GM12864 (cell line): ENCODE measurements around the gene ICA1.

ENCODE experiments used
- DNase-seq: peaks from one replicate; pipeline ENCODE4 v3.0.0-alpha.2; 2011; ENCODE audit warnings: low read depth
- H3K4me3 ChIP-seq: 2 replicates; pipeline ENCODE4 v1.5.1; 2011; ENCODE audit warnings: mild to moderate bottlenecking, low read depth, low read length, control low read depth
- CTCF ChIP-seq: IDR thresholded peaks from 2 replicates; pipeline ENCODE4 v1.5.1; 2011; ENCODE audit warnings: low read depth, mild to moderate bottlenecking, moderate library complexity, low read length, control low read depth, inconsistent platforms; ENCODE audit errors: missing control alignments

Gene ICA1

GRCh38 chr7:8151161-8151725 lies 110.7 kb downstream of the ICA1 start:
- no peak for DNase-seq
- TF ChIP-seq CTCF, result no peak
- H3K4me3 ChIP-seq, result no peak overlapping the region

- no peak for DNase-seq
- no peak overlapping the region for H3K4me3 ChIP-seq
- no peak for TF ChIP-seq CTCF
Measured at GRCh38 chr7:8149222-8149621, 112.7 kb downstream of the ICA1 start.

- TF ChIP-seq CTCF, result no peak
- DNase-seq, result no peak
- no peak overlapping the region for H3K4me3 ChIP-seq
Measured at GRCh38 chr7:8147760-8148463, 114.1 kb downstream of the ICA1 start.

GRCh38 chr7:8146788-8147413 lies 115.1 kb downstream of the ICA1 start:
- H3K4me3 ChIP-seq, result no peak overlapping the region
- no peak for DNase-seq
- TF ChIP-seq CTCF, result no peak

GRCh38 chr7:8146106-8146787 lies 115.7 kb downstream of the ICA1 start:
- no peak for TF ChIP-seq CTCF
- DNase-seq, result no peak
- no peak overlapping the region for H3K4me3 ChIP-seq

GRCh38 chr7:8144856-8145255 lies 117.1 kb downstream of the ICA1 start:
- TF ChIP-seq CTCF, result no peak
- no peak overlapping the region for H3K4me3 ChIP-seq
- DNase-seq, result no peak
